BJ (cell line): ENCODE measurements around the gene LRP6. TPM values are rescaled to one million over a fixed set of nuclear protein-coding genes. Genes with fewer than 3 reads are reported as not detected.

Source experiments
- CTCF ChIA-PET: fragments of 350-600 bp; formaldehyde crosslinking; extraction: SDS; loops from one replicate; lab custom pipeline; 2021; ENCODE audit warnings: antibody characterized with exemption, inconsistent platforms; lab: Yijun Ruan, JAX
- POLR2A ChIA-PET: fragments of 300-600 bp; sonication (Branson Sonifier 250); formaldehyde crosslinking; extraction: SDS; loops from one replicate; lab custom pipeline; 2021; ENCODE audit warnings: antibody characterized with exemption; lab: Charles Lee
- DNase-seq: peaks from one replicate; pipeline ENCODE4 v3.0.0-alpha.2; 2011; ENCODE audit warnings: low read depth
- H3K27me3 ChIP-seq: 2 replicates; pipeline ENCODE4 v1.6.0; 2011; ENCODE audit warnings: low read length; ENCODE audit not compliant: control insufficient read depth, insufficient read depth
- H3K36me3 ChIP-seq: 2 replicates; pipeline ENCODE4 v1.5.1; 2011; ENCODE audit warnings: low read length; ENCODE audit not compliant: control insufficient read depth, insufficient read depth
- H3K4me3 ChIP-seq: 2 replicates; pipeline ENCODE4 v1.5.1; 2011; ENCODE audit warnings: low read depth, mild to moderate bottlenecking, control low read depth, low read length
- polyA plus RNA-seq: library from polyadenylated mRNA; depleted of rRNA; stranded (reverse); fragments of >200 nt; gene quantifications from 2 replicates; pipeline ENCODE4 v1.2.3, GENCODE V29; 2011
- TF ChIP-seq, protein P1 (sequence below): IDR thresholded peaks from 2 replicates; pipeline ENCODE4 v1.5.1; 2011; ENCODE audit warnings: low read depth, mild to moderate bottlenecking, control low read depth, inconsistent platforms, low read length, moderate library complexity; ENCODE audit not compliant: insufficient read depth

The LRP6 gene
- polyA plus RNA-seq, 1 experiment, result 28.9 TPM

DNA sequence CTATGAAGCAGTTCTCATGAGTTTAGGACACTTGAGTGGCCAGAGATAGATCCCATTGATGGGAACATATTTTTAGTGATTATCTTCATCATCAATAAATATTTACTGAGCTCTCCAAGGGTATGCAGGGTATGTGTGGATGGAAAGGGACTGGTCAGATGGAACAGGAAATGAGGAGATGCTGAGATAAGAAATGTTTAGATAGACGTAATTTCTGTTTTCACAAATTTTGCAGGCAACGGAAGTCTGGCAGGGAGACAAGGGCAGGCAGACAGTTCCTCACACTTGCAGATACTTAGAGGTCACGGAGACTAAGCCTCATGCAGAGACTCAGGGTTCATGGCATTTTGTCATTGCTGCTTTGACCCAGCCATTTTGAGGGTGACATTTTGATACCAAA is 171.8 kb downstream of the LRP6 start:
- CTCF ChIA-PET, result interaction anchor here (0.6 to 2.1 kb wide), 3 partner anchors 13 to 238 kb away, joined by 3 to 6 read pairs (median 3); no protein-coding TSS in a partner anchor
- POLR2A ChIA-PET, result no interaction called here
- no peaks in the 10 kb centered on the region for H3K36me3 ChIP-seq
- TF ChIP-seq, protein P1, sequence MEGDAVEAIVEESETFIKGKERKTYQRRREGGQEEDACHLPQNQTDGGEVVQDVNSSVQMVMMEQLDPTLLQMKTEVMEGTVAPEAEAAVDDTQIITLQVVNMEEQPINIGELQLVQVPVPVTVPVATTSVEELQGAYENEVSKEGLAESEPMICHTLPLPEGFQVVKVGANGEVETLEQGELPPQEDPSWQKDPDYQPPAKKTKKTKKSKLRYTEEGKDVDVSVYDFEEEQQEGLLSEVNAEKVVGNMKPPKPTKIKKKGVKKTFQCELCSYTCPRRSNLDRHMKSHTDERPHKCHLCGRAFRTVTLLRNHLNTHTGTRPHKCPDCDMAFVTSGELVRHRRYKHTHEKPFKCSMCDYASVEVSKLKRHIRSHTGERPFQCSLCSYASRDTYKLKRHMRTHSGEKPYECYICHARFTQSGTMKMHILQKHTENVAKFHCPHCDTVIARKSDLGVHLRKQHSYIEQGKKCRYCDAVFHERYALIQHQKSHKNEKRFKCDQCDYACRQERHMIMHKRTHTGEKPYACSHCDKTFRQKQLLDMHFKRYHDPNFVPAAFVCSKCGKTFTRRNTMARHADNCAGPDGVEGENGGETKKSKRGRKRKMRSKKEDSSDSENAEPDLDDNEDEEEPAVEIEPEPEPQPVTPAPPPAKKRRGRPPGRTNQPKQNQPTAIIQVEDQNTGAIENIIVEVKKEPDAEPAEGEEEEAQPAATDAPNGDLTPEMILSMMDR, result no peak
- no peak for DNase-seq
- peaks cover 3% of the 10 kb centered on the region; the same call in 1 of the 2 replicates for H3K27me3 ChIP-seq
- no peak overlapping the region for H3K4me3 ChIP-seq

DNA sequence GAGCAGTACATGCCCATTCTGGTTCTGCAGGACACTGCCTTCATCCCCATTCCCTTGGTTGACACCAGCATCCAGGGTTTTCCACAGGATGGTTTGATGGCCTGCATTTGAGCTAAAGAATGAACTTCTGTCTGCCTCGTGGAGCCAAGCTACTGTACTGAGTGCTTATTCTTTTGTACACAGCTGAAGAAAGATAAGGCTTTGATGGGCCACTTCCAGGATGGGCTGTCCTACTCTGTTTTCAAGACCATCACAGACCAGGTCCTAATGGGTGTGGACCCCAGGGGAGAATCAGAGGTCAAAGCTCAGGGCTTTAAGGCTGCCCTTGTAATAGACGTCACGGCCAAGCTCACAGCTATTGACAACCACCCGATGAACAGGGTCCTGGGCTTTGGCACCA is 172.4 kb downstream of the LRP6 start:
- POLR2A ChIA-PET, result no interaction called here

DNA sequence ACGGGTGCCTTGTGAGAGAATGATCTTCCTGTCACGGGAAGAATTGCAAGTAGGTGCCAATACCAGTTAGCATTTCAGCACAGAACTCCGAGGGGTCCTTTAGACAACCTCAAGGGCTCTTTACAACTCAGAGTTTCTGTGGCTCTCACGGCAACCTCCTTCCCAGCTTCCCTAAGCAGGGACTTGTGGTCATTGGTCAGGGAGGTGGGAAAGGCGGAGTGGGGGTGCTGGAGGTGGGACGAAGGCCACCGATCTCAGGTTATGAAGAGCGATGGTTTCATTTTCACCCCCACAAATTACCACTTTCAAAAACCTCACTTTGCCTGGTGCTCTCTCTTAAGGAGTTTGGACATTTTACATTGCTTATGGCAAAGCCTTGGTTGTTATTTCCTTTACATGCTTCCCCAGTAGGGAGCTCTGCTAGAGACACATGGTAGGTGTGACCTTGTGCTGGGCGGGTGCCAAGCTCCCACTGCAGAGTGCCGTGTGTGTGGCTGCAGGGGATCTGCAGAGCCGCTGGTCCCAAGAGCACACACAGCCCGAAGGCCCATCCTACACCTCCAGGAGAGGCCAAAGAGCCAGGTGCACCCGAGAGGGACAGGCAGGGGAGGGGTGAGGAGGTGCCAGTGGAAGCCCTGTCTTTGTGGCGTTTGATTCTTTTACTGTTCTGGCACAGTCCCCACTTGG is 174.7 kb downstream of the LRP6 start:
- CTCF ChIA-PET, result interaction anchor here (0.9 kb wide), 1 partner anchor 10 kb away, joined by 3 read pairs; no protein-coding TSS in a partner anchor
- POLR2A ChIA-PET, result no interaction called here

More for the DNA sequence above, 172.4 kb downstream of the LRP6 start:
- CTCF ChIA-PET, result interaction anchor here (0.6 to 1.3 kb wide), 2 partner anchors 12 to 239 kb away, joined by 3 read pairs; no protein-coding TSS in a partner anchor
- peaks cover 3% of the 10 kb centered on the region; the same call in 1 of the 2 replicates for H3K27me3 ChIP-seq
- H3K4me3 ChIP-seq, result no peak overlapping the region
- no peak for DNase-seq
- no peaks in the 10 kb centered on the region for H3K36me3 ChIP-seq
- TF ChIP-seq, protein P1, result no peak

DNA sequence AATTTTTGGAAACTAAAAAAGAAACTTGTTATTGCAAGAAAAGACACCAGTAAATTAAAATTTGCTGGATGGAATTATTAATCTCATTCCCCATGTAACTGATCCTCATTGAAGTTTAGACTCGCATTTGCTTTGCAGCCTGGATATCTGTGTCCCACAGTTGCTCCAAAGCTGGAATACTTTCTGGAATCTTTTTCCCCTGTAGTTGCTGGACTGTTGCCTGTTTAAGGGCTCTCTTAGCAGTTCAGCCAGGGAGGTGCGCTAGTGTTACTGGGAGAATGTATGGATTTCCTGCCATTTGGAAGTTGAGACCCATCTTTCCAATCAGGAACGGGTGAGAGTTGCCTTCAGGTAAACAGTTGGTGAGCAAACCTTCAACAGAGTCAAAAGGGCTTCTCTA is 175.8 kb downstream of the LRP6 start:
- ChIA-PET POLR2A (no interaction called here), CTCF (interaction anchor here (0.5 to 0.9 kb wide), 3 partner anchors 9 to 213 kb away, joined by 3 read pairs; no protein-coding TSS in a partner anchor)
- no peak for DNase-seq
- peaks cover 3% of the 10 kb centered on the region; the same call in 1 of the 2 replicates for H3K27me3 ChIP-seq
- H3K36me3 ChIP-seq, result no peaks in the 10 kb centered on the region
- no peak overlapping the region for H3K4me3 ChIP-seq
- TF ChIP-seq, protein P1, result no peak

More for the DNA sequence above, 174.7 kb downstream of the LRP6 start:
- Histone ChIP-seq H3K4me3 (no peak overlapping the region), H3K36me3 (no peaks in the 10 kb centered on the region), H3K27me3 (peaks cover 3% of the 10 kb centered on the region; the same call in 1 of the 2 replicates)
- DNase-seq, result no peak
- TF ChIP-seq, protein P1, result no peak

DNA sequence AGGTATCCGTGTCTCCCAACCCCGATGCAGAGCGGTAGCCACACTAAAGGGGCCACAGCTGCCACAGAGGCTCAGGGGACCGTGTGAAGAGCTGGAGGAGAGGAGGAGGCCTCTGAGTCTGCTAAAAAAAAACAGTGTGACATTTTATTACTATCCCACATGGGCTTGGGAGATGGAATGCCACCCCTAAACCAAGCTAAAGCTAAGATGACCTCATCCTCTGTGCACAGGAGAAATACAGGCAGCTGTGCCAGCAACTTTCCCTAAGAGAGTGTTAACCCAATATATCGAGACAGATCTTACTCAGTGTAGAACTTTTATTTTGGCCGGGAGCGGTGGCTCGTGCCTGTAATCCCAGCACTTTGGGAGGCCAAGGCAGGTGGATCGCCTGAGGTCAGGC is 178.1 kb downstream of the LRP6 start:
- Histone ChIP-seq H3K4me3 (no peak overlapping the region), H3K36me3 (no peaks in the 10 kb centered on the region), H3K27me3 (peaks cover 3% of the 10 kb centered on the region; the same call in 1 of the 2 replicates)
- no peak for DNase-seq
- ChIA-PET CTCF (no interaction called here), POLR2A (no interaction called here)
- TF ChIP-seq, protein P1, result no peak
